ENCODE data around the gene ZNF646. TPM values are rescaled to one million over a fixed set of nuclear protein-coding genes. Genes with fewer than 3 reads are reported as not detected.

The ZNF646 gene
- total RNA-seq, 1 donor from 2014 or later: 17.2 TPM

DNA sequence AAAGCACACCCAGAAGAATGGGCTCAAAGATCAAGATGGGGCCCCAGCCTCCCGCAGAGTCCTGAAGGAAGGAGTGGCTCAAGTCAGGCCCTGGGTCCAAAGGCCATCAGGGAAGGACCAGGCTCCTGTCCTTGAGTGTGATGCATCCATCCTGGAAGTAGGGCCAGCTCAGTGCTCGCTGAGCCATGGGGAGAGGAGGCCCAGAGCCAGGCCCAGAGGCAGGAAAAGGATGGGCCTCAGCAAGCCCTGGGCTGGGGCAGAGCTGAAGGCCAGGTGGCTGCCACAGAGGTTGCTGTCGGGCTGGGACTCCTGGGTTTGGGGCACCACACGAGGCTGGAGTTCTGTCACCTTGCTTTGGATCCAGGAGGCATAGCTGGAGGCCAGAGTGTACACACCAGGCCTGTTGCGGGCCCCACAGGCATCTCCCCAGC lies 57.6 kb downstream of the ZNF646 start:
- no peak overlapping the region for H3K27ac ChIP-seq (ENCODE audit: low read depth, low read length)
- peaks cover 4% of the 10 kb centered on the region for H3K4me1 Mint-ChIP-seq (ENCODE audit: low read depth, unreplicated experiment)

GRCh38 chr16:31132303-31132979 lies 58.2 kb downstream of the ZNF646 start:
- H3K9me3 Mint-ChIP-seq (ENCODE audit: unreplicated experiment): peaks cover 2% of the 10 kb centered on the region
- H3K27me3 ChIP-seq (ENCODE audit: insufficient read depth, low read length): no peaks in the 10 kb centered on the region
- H2AFZ ChIP-seq (ENCODE audit: low read depth, low read length): no peak overlapping the region
- H3K27ac ChIP-seq (ENCODE audit: low read depth, low read length): no peak overlapping the region
- FAIRE-seq (no peak), DNase-seq (ENCODE audit: low read depth) (no peak)
- no peak overlapping the region for H3K9ac ChIP-seq (ENCODE audit: low read length)
- no peaks in the 10 kb centered on the region for H3K79me2 ChIP-seq (ENCODE audit: insufficient read depth, low read length)
- H3K36me3 ChIP-seq (ENCODE audit: insufficient read depth, low read length): no peaks in the 10 kb centered on the region
- TF ChIP-seq, protein P1, sequence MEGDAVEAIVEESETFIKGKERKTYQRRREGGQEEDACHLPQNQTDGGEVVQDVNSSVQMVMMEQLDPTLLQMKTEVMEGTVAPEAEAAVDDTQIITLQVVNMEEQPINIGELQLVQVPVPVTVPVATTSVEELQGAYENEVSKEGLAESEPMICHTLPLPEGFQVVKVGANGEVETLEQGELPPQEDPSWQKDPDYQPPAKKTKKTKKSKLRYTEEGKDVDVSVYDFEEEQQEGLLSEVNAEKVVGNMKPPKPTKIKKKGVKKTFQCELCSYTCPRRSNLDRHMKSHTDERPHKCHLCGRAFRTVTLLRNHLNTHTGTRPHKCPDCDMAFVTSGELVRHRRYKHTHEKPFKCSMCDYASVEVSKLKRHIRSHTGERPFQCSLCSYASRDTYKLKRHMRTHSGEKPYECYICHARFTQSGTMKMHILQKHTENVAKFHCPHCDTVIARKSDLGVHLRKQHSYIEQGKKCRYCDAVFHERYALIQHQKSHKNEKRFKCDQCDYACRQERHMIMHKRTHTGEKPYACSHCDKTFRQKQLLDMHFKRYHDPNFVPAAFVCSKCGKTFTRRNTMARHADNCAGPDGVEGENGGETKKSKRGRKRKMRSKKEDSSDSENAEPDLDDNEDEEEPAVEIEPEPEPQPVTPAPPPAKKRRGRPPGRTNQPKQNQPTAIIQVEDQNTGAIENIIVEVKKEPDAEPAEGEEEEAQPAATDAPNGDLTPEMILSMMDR (IDR thresholded peaks at IDR 0.05; ENCODE audit: insufficient read depth, low read depth, low read length): no peak
- no peak for TF ChIP-seq EZH2 (IDR thresholded peaks at IDR 0.05; ENCODE audit: insufficient read depth, low read length)
- no peaks in the 10 kb centered on the region for H3K9me3 ChIP-seq (ENCODE audit: insufficient read depth, low read depth, low read length)
- peaks cover 6% of the 10 kb centered on the region for H3K27me3 Mint-ChIP-seq (ENCODE audit: low read depth, unreplicated experiment)
- peaks cover 16% of the 10 kb centered on the region for H3K4me1 ChIP-seq (ENCODE audit: insufficient read depth, low read length)
- peaks cover 4% of the 10 kb centered on the region for H3K4me1 Mint-ChIP-seq (ENCODE audit: low read depth, unreplicated experiment)
- H3K27ac Mint-ChIP-seq (ENCODE audit: unreplicated experiment): no peak overlapping the region
- no peaks in the 10 kb centered on the region for H4K20me1 ChIP-seq (ENCODE audit: insufficient read depth, low read length)
- H3K4me3 ChIP-seq (ENCODE audit: insufficient read depth, low read depth, low read length): no peak overlapping the region
- peaks cover 14% of the 10 kb centered on the region for H3K36me3 Mint-ChIP-seq (ENCODE audit: low read depth, unreplicated experiment)
- H3K4me3 Mint-ChIP-seq (ENCODE audit: unreplicated experiment): no peak overlapping the region
- no peak overlapping the region for H3K4me2 ChIP-seq (ENCODE audit: low read length)

More for the DNA sequence above, 57.6 kb downstream of the ZNF646 start:
- Mint-ChIP-seq H3K27me3 (ENCODE audit: low read depth, unreplicated experiment) (peaks cover 6% of the 10 kb centered on the region), H3K36me3 (ENCODE audit: low read depth, unreplicated experiment) (peaks cover 14% of the 10 kb centered on the region), H3K4me3 (ENCODE audit: unreplicated experiment) (no peak overlapping the region), H3K9me3 (ENCODE audit: unreplicated experiment) (peaks cover 2% of the 10 kb centered on the region), H3K27ac (ENCODE audit: unreplicated experiment) (no peak overlapping the region)
- Histone ChIP-seq H3K4me2 (ENCODE audit: low read length) (no peak overlapping the region), H3K36me3 (ENCODE audit: insufficient read depth, low read length) (no peaks in the 10 kb centered on the region), H3K9ac (ENCODE audit: low read length) (no peak overlapping the region), H3K4me3 (ENCODE audit: insufficient read depth, low read depth, low read length) (no peak overlapping the region), H3K4me1 (ENCODE audit: insufficient read depth, low read length) (peaks cover 16% of the 10 kb centered on the region), H4K20me1 (ENCODE audit: insufficient read depth, low read length) (no peaks in the 10 kb centered on the region), H2AFZ (ENCODE audit: low read depth, low read length) (no peak overlapping the region), H3K27me3 (ENCODE audit: insufficient read depth, low read length) (no peaks in the 10 kb centered on the region), H3K79me2 (ENCODE audit: insufficient read depth, low read length) (no peaks in the 10 kb centered on the region), H3K9me3 (ENCODE audit: insufficient read depth, low read depth, low read length) (no peaks in the 10 kb centered on the region)
- no peak for DNase-seq (ENCODE audit: low read depth)
- FAIRE-seq: no peak
- TF ChIP-seq EZH2 (IDR thresholded peaks at IDR 0.05; ENCODE audit: insufficient read depth, low read length): no peak
- TF ChIP-seq, protein P1 (IDR thresholded peaks at IDR 0.05; ENCODE audit: insufficient read depth, low read depth, low read length): no peak

GRCh38 chr16:31133046-31133501 lies 58.9 kb downstream of the ZNF646 start:
- H3K27me3 Mint-ChIP-seq (ENCODE audit: low read depth, unreplicated experiment): peaks cover 6% of the 10 kb centered on the region
- TF ChIP-seq, protein P1 (IDR thresholded peaks at IDR 0.05; ENCODE audit: insufficient read depth, low read depth, low read length): no peak
- no peak for TF ChIP-seq EZH2 (IDR thresholded peaks at IDR 0.05; ENCODE audit: insufficient read depth, low read length)
- DNase-seq (ENCODE audit: low read depth) (no peak), FAIRE-seq (no peak)
- no peak overlapping the region for H3K4me3 Mint-ChIP-seq (ENCODE audit: unreplicated experiment)
- H3K9ac ChIP-seq (ENCODE audit: low read length): no peak overlapping the region
- no peaks in the 10 kb centered on the region for H4K20me1 ChIP-seq (ENCODE audit: insufficient read depth, low read length)
- H3K4me1 Mint-ChIP-seq (ENCODE audit: low read depth, unreplicated experiment): peaks cover 4% of the 10 kb centered on the region
- peaks cover 10% of the 10 kb centered on the region for H3K36me3 Mint-ChIP-seq (ENCODE audit: low read depth, unreplicated experiment)
- peaks cover 17% of the 10 kb centered on the region for H3K4me1 ChIP-seq (ENCODE audit: insufficient read depth, low read length)
- no peak overlapping the region for H3K27ac ChIP-seq (ENCODE audit: low read depth, low read length)
- no peak overlapping the region for H3K27ac Mint-ChIP-seq (ENCODE audit: unreplicated experiment)
- H3K4me3 ChIP-seq (ENCODE audit: insufficient read depth, low read depth, low read length): no peak overlapping the region
- H3K9me3 Mint-ChIP-seq (ENCODE audit: unreplicated experiment): peaks cover 2% of the 10 kb centered on the region
- no peak overlapping the region for H3K4me2 ChIP-seq (ENCODE audit: low read length)
- no peaks in the 10 kb centered on the region for H3K36me3 ChIP-seq (ENCODE audit: insufficient read depth, low read length)
- H3K27me3 ChIP-seq (ENCODE audit: insufficient read depth, low read length): no peaks in the 10 kb centered on the region
- no peaks in the 10 kb centered on the region for H3K79me2 ChIP-seq (ENCODE audit: insufficient read depth, low read length)
- no peaks in the 10 kb centered on the region for H3K9me3 ChIP-seq (ENCODE audit: insufficient read depth, low read depth, low read length)
- H2AFZ ChIP-seq (ENCODE audit: low read depth, low read length): no peak overlapping the region
